ENCODE results near the gene DUSP9.
"Not testable (repeated sequence)": the region's sequence is repeated elsewhere in the genome, so short reads cannot be mapped to it uniquely, and the experiment has no call there.

Gene DUSP9

GRCh38 chrX:153672531-153673427 lies 25.8 kb downstream of the DUSP9 start:
- FAIRE-seq (no peak), DNase-seq (ENCODE audit: insufficient read length, low spot score) (no peak)
- TF ChIP-seq POLR2A (IDR thresholded peaks at IDR 0.05; ENCODE audit: low read depth, low read length), result no peak

GRCh38 chrX:153673428-153674218 lies 26.6 kb downstream of the DUSP9 start, which contains the start of gene PNCK:
Gene PNCK (minus strand): TSS chrX:153673813. CDS start chrX:153673076, 737 bp downstream.
- no peak for DNase-seq (ENCODE audit: insufficient read length, low spot score)
- TF ChIP-seq POLR2A (IDR thresholded peaks at IDR 0.05; ENCODE audit: low read depth, low read length), result no peak
- FAIRE-seq, result no peak

- DNase-seq (ENCODE audit: insufficient read length, low spot score), result no peak
- TF ChIP-seq POLR2A (IDR thresholded peaks at IDR 0.05; ENCODE audit: low read depth, low read length), result no peak
- no peak for FAIRE-seq
Observed at GRCh38 chrX:153674219-153674851, 27.3 kb downstream of the DUSP9 start.

GRCh38 chrX:153681175-153681574 lies 34.2 kb downstream of the DUSP9 start:
- no peak for DNase-seq (ENCODE audit: insufficient read length, low spot score)
- no peak for TF ChIP-seq POLR2A (IDR thresholded peaks at IDR 0.05; ENCODE audit: low read depth, low read length)
- no peak for FAIRE-seq

GRCh38 chrX:153683486-153683885 lies 36.5 kb downstream of the DUSP9 start:
- FAIRE-seq; DNase-seq (ENCODE audit: insufficient read length, low spot score): not testable (repeated sequence)

- FAIRE-seq (no peak), DNase-seq (ENCODE audit: insufficient read length, low spot score) (no peak)
- no peak for TF ChIP-seq POLR2A (IDR thresholded peaks at IDR 0.05; ENCODE audit: low read depth, low read length)
Observed at GRCh38 chrX:153684467-153685155, 37.6 kb downstream of the DUSP9 start.

- FAIRE-seq (no peak), DNase-seq (ENCODE audit: insufficient read length, low spot score) (no peak)
- no peak for TF ChIP-seq POLR2A (IDR thresholded peaks at IDR 0.05; ENCODE audit: low read depth, low read length)
Observed at GRCh38 chrX:153685156-153685536, 38.1 kb downstream of the DUSP9 start.

GRCh38 chrX:153685751-153686696 lies 39.0 kb downstream of the DUSP9 start:
- TF ChIP-seq POLR2A (IDR thresholded peaks at IDR 0.05; ENCODE audit: low read depth, low read length), result no peak
- FAIRE-seq, result no peak

GRCh38 chrX:153686711-153687110 lies 39.7 kb downstream of the DUSP9 start:
- TF ChIP-seq POLR2A (IDR thresholded peaks at IDR 0.05; ENCODE audit: low read depth, low read length), result no peak
- DNase-seq (ENCODE audit: insufficient read length, low spot score) (no peak), FAIRE-seq (no peak)

More at GRCh38 chrX:153685751-153686696, 39.0 kb downstream of the DUSP9 start:
- DNase-seq (ENCODE audit: insufficient read length, low spot score), result no peak

- FAIRE-seq (no peak), DNase-seq (ENCODE audit: insufficient read length, low spot score) (peak; percentile 63)
- peak; percentile 82 for TF ChIP-seq POLR2A (IDR thresholded peaks at IDR 0.05; ENCODE audit: low read depth, low read length)
Observed at GRCh38 chrX:153687121-153688039, 40.4 kb downstream of the DUSP9 start, which contains the start of gene SLC6A8. Gene SLC6A8 (plus strand): TSS chrX:153687926. CDS start chrX:153688575, 649 bp downstream.

GRCh38 chrX:153688071-153688470 lies 41.1 kb downstream of the DUSP9 start:
- TF ChIP-seq POLR2A (IDR thresholded peaks at IDR 0.05; ENCODE audit: low read depth, low read length), result no peak
- FAIRE-seq, result no peak
- DNase-seq (ENCODE audit: insufficient read length, low spot score), result no peak

Data from H54 (cell line).